Body of pancreas (tissue), 4 donors: Measurements from ENCODE around the gene ANKRD45. TPM values are rescaled to one million over a fixed set of nuclear protein-coding genes. Genes with fewer than 3 reads are reported as not detected.
"Not testable (repeated sequence)": the region's sequence is repeated elsewhere in the genome, so short reads cannot be mapped to it uniquely, and the experiment has no call there.

Experiments
- ATAC-seq: fragments of 150-250 bp; one replicate; pipeline ENCODE4 v1.9.1; 2016
- DNase-seq, 4 donors: peaks; one replicate each; pipeline ENCODE4 v3.0.0-alpha.2; 2019
- H3K27ac ChIP-seq, 4 donors: fragments of 200-600 bp; sonication (generic); 1 replicate in 3 of 4; 2 replicates in 1 of 4; pipeline versions ENCODE4 v1.5.1 to v1.6.1; 2016 to 2019; ENCODE audit warnings: mild to moderate bottlenecking in 1 of 4, mixed read lengths in 1 of 4, moderate library complexity in 1 of 4
- H3K27me3 ChIP-seq, 2 donors: fragments of 200-600 bp; sonication (generic); one replicate each; pipeline ENCODE4 v1.6.0; 2016; ENCODE audit warnings: mild to moderate bottlenecking in 1 of 2
- H3K36me3 ChIP-seq, 2 donors: fragments of 200-600 bp; sonication (generic); replicated peaks in 1 of 2; 2 replicates each; pipeline ENCODE4 v1.5.1; 2016; ENCODE audit warnings: low read depth in 2 of 2; ENCODE audit not compliant: insufficient read depth in 1 of 2
- H3K4me1 ChIP-seq: fragments of 200-600 bp; sonication (generic); one replicate; pipeline ENCODE4 v1.6.0; 2016
- H3K4me3 ChIP-seq, 2 donors: fragments of 200-600 bp; sonication (generic); 1 replicate in 1 of 2; 2 replicates in 1 of 2; pipeline ENCODE4 v1.5.1; 2016 to 2019
- H3K9me3 ChIP-seq, 3 donors: fragments of 200-600 bp; sonication (generic); 1 replicate in 2 of 3; 2 replicates in 1 of 3; pipeline ENCODE4 v1.5.1; 2016
- CTCF ChIP-seq, 7 experiments: fragments of 450-650 bp in 4 of 7; fragments of 200-600 bp in 3 of 7; sonication (generic) in 3 of 7; IDR thresholded peaks; one replicate each; pipeline ENCODE4 v1.5.1; 2016 to 2019; ENCODE audit warnings: antibody characterized with exemption in 7 of 7
- POLR2A ChIP-seq, 3 donors: fragments of 450-650 bp; IDR thresholded peaks; one replicate each; pipeline ENCODE4 v1.6.1; 2016; ENCODE audit warnings: antibody characterized with exemption in 3 of 3, mild to moderate bottlenecking in 2 of 3
- WGBS, 2 donors: methylation state at CpG; one replicate each; pipeline ENCODE4 v1.1.5; 2017; 5-methylcytosine and 5-hydroxymethylcytosine counted together
- intact Hi-C: fragments of 100-400 bp; cut with DNase I; formaldehyde crosslinking; loops from one replicate; pipeline ENCODE4 v1.15.1; 2023
- total RNA-seq, 2 donors: library from RNA; depleted of rRNA; stranded (reverse); fragments of >200 nt; gene quantifications; one replicate each; pipeline ENCODE4 v1.1.0, GENCODE V29; 2016

The ANKRD45 gene
- total RNA-seq, 2 donors from 2014 or later: 0.26 TPM; not detected in 1

- H3K27ac ChIP-seq: no peak overlapping the region
- no peak for DNase-seq
- H3K27me3 ChIP-seq: no peaks in the 10 kb centered on the region
- 77 to 85% methylated on average over 2 of the region's 2 CpGs for WGBS, 2 donors
- H3K9me3 ChIP-seq: no peaks in the 10 kb centered on the region
- no peak for ATAC-seq
- no peak overlapping the region for H3K4me3 ChIP-seq
- no peak for TF ChIP-seq CTCF (IDR thresholded peaks at IDR 0.05)
- no peak for TF ChIP-seq POLR2A (IDR thresholded peaks at IDR 0.05)
- no peaks in the 10 kb centered on the region for H3K4me1 ChIP-seq
- intact Hi-C loops: no loop called here
- H3K36me3 ChIP-seq: no peaks in the 10 kb centered on the region
Observed at GRCh38 chr1:173688300-173688699, 18.6 kb upstream of the ANKRD45 start.

- 55 to 68% methylated on average over 3 of the region's 3 CpGs for WGBS, 2 donors
- ATAC-seq, DNase-seq, H3K9me3 ChIP-seq, H3K4me1 ChIP-seq, H3K27ac ChIP-seq, H3K27me3 ChIP-seq, intact Hi-C loops, H3K4me3 ChIP-seq, H3K36me3 ChIP-seq: not testable (repeated sequence)
Observed at GRCh38 chr1:173685121-173685520, 15.5 kb upstream of the ANKRD45 start.

- H3K27ac ChIP-seq, H3K9me3 ChIP-seq, intact Hi-C loops, H3K27me3 ChIP-seq, DNase-seq, H3K36me3 ChIP-seq, ATAC-seq, H3K4me3 ChIP-seq, H3K4me1 ChIP-seq: not testable (repeated sequence)
- 70 to 87% methylated on average over 4 of the region's 4 CpGs for WGBS, 2 donors
Observed at GRCh38 chr1:173683838-173684237, 14.2 kb upstream of the ANKRD45 start.

GRCh38 chr1:173682184-173682583 lies 12.5 kb upstream of the ANKRD45 start:
- H3K36me3 ChIP-seq: no peaks in the 10 kb centered on the region
- TF ChIP-seq CTCF (IDR thresholded peaks at IDR 0.05) (no peak), POLR2A (IDR thresholded peaks at IDR 0.05) (no peak)
- ATAC-seq (no peak), DNase-seq (no peak)
- peaks cover 0 to 4% (median 0%) of the 10 kb centered on the region in 3 donors for H3K9me3 ChIP-seq
- H3K27ac ChIP-seq: no peak overlapping the region
- H3K4me1 ChIP-seq: no peaks in the 10 kb centered on the region
- intact Hi-C loops: no loop called here
- H3K27me3 ChIP-seq: no peaks in the 10 kb centered on the region
- no peak overlapping the region for H3K4me3 ChIP-seq

- H3K4me3 ChIP-seq, H3K27me3 ChIP-seq, intact Hi-C loops, H3K4me1 ChIP-seq, H3K27ac ChIP-seq, ATAC-seq, H3K36me3 ChIP-seq, H3K9me3 ChIP-seq, DNase-seq: not testable (repeated sequence)
- WGBS, 2 donors: 70% methylated on average over 5 of the region's 5 CpGs
Observed at GRCh38 chr1:173680152-173680551, 10.5 kb upstream of the ANKRD45 start.

- H3K9me3 ChIP-seq, H3K27ac ChIP-seq, H3K4me1 ChIP-seq, H3K27me3 ChIP-seq, DNase-seq, intact Hi-C loops, ATAC-seq, H3K4me3 ChIP-seq, H3K36me3 ChIP-seq: not testable (repeated sequence)
- 70 to 80% methylated on average over 2 of the region's 2 CpGs for WGBS, 2 donors
Observed at GRCh38 chr1:173674496-173674895, 4.8 kb upstream of the ANKRD45 start.

- 95 to 97% methylated on average over 3 of the region's 3 CpGs for WGBS, 2 donors
- intact Hi-C loops: no loop called here
- no peak for DNase-seq
Observed at GRCh38 chr1:173666646-173667045, 3.0 kb downstream of the ANKRD45 start.

More at GRCh38 chr1:173666646-173667045, 3.0 kb downstream of the ANKRD45 start:
- Histone ChIP-seq H3K9me3 (no peaks in the 10 kb centered on the region), H3K4me1 (peaks cover 8% of the 10 kb centered on the region), H3K4me3 (no peak overlapping the region), H3K36me3 (no peaks in the 10 kb centered on the region), H3K27ac (no peak overlapping the region), H3K27me3 (peaks cover 0 to 4% of the 10 kb centered on the region in 2 donors)
- TF ChIP-seq POLR2A (IDR thresholded peaks at IDR 0.05): no peak
- no peak for TF ChIP-seq CTCF (IDR thresholded peaks at IDR 0.05)
- no peak for ATAC-seq
